ENCODE results near the gene GZF1.
A peak's percentile ranks its signal among the peaks of the same experiment; 100 is the strongest.

GZF1 gene

GRCh38 chr20:23361476-23362391 is at the start of gene GZF1:
GZF1 (plus strand) TSS chr20:23362182; CDS start chr20:23364384, 2,202 bp downstream.
- ATAC-seq (peak; percentile 85), DNase-seq (ENCODE audit: low spot score in 2 of 2) (peak; percentile 99)
- Mint-ChIP-seq H3K9me3 (no peaks in the 10 kb centered on the region), H3K36me3 (peaks cover 61% of the 10 kb centered on the region), H3K4me3 (peak within 1 kb of the TSS; percentile 89), H3K4me1 (peaks cover 51% of the 10 kb centered on the region), H3K27ac (peak within 1 kb of the TSS; percentile 93)

GRCh38 chr20:23313271-23313670 is 48.7 kb upstream of the GZF1 start:
- Mint-ChIP-seq H3K9me3 (no peaks in the 10 kb centered on the region), H3K27ac (no peak overlapping the region), H3K4me3 (no peak overlapping the region), H3K4me1 (no peaks in the 10 kb centered on the region), H3K36me3 (no peaks in the 10 kb centered on the region)
- ATAC-seq (no peak), DNase-seq (ENCODE audit: low spot score in 2 of 2) (no peak)

GRCh38 chr20:23314699-23315098 is 47.3 kb upstream of the GZF1 start:
- Mint-ChIP-seq H3K4me1 (no peaks in the 10 kb centered on the region), H3K36me3 (no peaks in the 10 kb centered on the region), H3K9me3 (no peaks in the 10 kb centered on the region), H3K4me3 (no peak overlapping the region), H3K27ac (no peak overlapping the region)
- DNase-seq (ENCODE audit: low spot score in 2 of 2): no peak
- ATAC-seq: no peak

- DNase-seq (ENCODE audit: low spot score in 2 of 2) (no peak), ATAC-seq (no peak)
- Mint-ChIP-seq H3K27ac (no peak overlapping the region), H3K4me3 (no peak overlapping the region), H3K4me1 (no peaks in the 10 kb centered on the region), H3K9me3 (no peaks in the 10 kb centered on the region), H3K36me3 (no peaks in the 10 kb centered on the region)
These were observed 46.9 kb upstream of the GZF1 start for GRCh38 chr20:23315099-23315498.

- no peaks in the 10 kb centered on the region for H3K36me3 Mint-ChIP-seq
- H3K9me3 Mint-ChIP-seq: no peaks in the 10 kb centered on the region
- no peak overlapping the region for H3K4me3 Mint-ChIP-seq
- no peak overlapping the region for H3K27ac Mint-ChIP-seq
- no peak for DNase-seq (ENCODE audit: low spot score in 2 of 2)
- no peaks in the 10 kb centered on the region for H3K4me1 Mint-ChIP-seq
- peak; percentile 13 for ATAC-seq
These were observed 45.4 kb upstream of the GZF1 start for GRCh38 chr20:23316626-23317025.

- no peak overlapping the region for H3K4me3 Mint-ChIP-seq
- H3K4me1 Mint-ChIP-seq: no peaks in the 10 kb centered on the region
- H3K27ac Mint-ChIP-seq: no peak overlapping the region
- H3K36me3 Mint-ChIP-seq: no peaks in the 10 kb centered on the region
- peak; percentile 16 for ATAC-seq
- H3K9me3 Mint-ChIP-seq: no peaks in the 10 kb centered on the region
- DNase-seq (ENCODE audit: low spot score in 2 of 2): no peak
These were observed 44.9 kb upstream of the GZF1 start for GRCh38 chr20:23317081-23317480.

- no peak for DNase-seq (ENCODE audit: low spot score in 2 of 2)
- no peaks in the 10 kb centered on the region for H3K9me3 Mint-ChIP-seq
- ATAC-seq: no peak
- no peaks in the 10 kb centered on the region for H3K4me1 Mint-ChIP-seq
- no peak overlapping the region for H3K4me3 Mint-ChIP-seq
- no peak overlapping the region for H3K27ac Mint-ChIP-seq
- H3K36me3 Mint-ChIP-seq: no peaks in the 10 kb centered on the region
These were observed 43.6 kb upstream of the GZF1 start for GRCh38 chr20:23318347-23318746.

GRCh38 chr20:23320317-23320716 is 41.7 kb upstream of the GZF1 start:
- DNase-seq (ENCODE audit: low spot score in 2 of 2) (no peak), ATAC-seq (no peak)
- Mint-ChIP-seq H3K27ac (no peak overlapping the region), H3K9me3 (no peaks in the 10 kb centered on the region), H3K4me3 (no peak overlapping the region), H3K36me3 (no peaks in the 10 kb centered on the region), H3K4me1 (no peaks in the 10 kb centered on the region)

GRCh38 chr20:23325107-23325506 is 36.9 kb upstream of the GZF1 start:
- H3K27ac Mint-ChIP-seq: no peak overlapping the region
- no peaks in the 10 kb centered on the region for H3K4me1 Mint-ChIP-seq
- ATAC-seq: no peak
- H3K4me3 Mint-ChIP-seq: no peak overlapping the region
- no peak for DNase-seq (ENCODE audit: low spot score in 2 of 2)
- H3K9me3 Mint-ChIP-seq: no peaks in the 10 kb centered on the region
- no peaks in the 10 kb centered on the region for H3K36me3 Mint-ChIP-seq

- no peak for ATAC-seq
- no peak overlapping the region for H3K27ac Mint-ChIP-seq
- H3K36me3 Mint-ChIP-seq: no peaks in the 10 kb centered on the region
- H3K4me3 Mint-ChIP-seq: no peak overlapping the region
- no peaks in the 10 kb centered on the region for H3K9me3 Mint-ChIP-seq
- no peaks in the 10 kb centered on the region for H3K4me1 Mint-ChIP-seq
- DNase-seq (ENCODE audit: low spot score in 2 of 2): no peak
These were observed 35.2 kb upstream of the GZF1 start for GRCh38 chr20:23326774-23327173.

- Mint-ChIP-seq H3K9me3 (no peaks in the 10 kb centered on the region), H3K4me3 (no peak overlapping the region), H3K4me1 (no peaks in the 10 kb centered on the region), H3K36me3 (no peaks in the 10 kb centered on the region), H3K27ac (no peak overlapping the region)
- DNase-seq (ENCODE audit: low spot score in 2 of 2) (no peak), ATAC-seq (no peak)
These were observed 34.2 kb upstream of the GZF1 start for GRCh38 chr20:23327617-23328333.

GRCh38 chr20:23331450-23332350 is 30.3 kb upstream of the GZF1 start:
- H3K4me3 Mint-ChIP-seq: no peak overlapping the region
- H3K9me3 Mint-ChIP-seq: no peaks in the 10 kb centered on the region
- H3K36me3 Mint-ChIP-seq: peaks cover 8% of the 10 kb centered on the region
- peaks cover 8% of the 10 kb centered on the region for H3K4me1 Mint-ChIP-seq
- no peak overlapping the region for H3K27ac Mint-ChIP-seq
- no peak for DNase-seq (ENCODE audit: low spot score in 2 of 2)
- no peak for ATAC-seq

GRCh38 chr20:23332467-23332866 is 29.5 kb upstream of the GZF1 start:
- ATAC-seq: no peak
- Mint-ChIP-seq H3K4me3 (no peak overlapping the region), H3K27ac (no peak overlapping the region), H3K9me3 (no peaks in the 10 kb centered on the region), H3K4me1 (peaks cover 8% of the 10 kb centered on the region), H3K36me3 (peaks cover 8% of the 10 kb centered on the region)
- no peak for DNase-seq (ENCODE audit: low spot score in 2 of 2)

- peaks cover 8% of the 10 kb centered on the region for H3K36me3 Mint-ChIP-seq
- DNase-seq (ENCODE audit: low spot score in 2 of 2) (no peak), ATAC-seq (no peak)
These were observed 27.9 kb upstream of the GZF1 start for GRCh38 chr20:23334111-23334510.

GRCh38 chr20:23335521-23335920 is 26.5 kb upstream of the GZF1 start:
- H3K36me3 Mint-ChIP-seq: peaks cover 8% of the 10 kb centered on the region
- no peaks in the 10 kb centered on the region for H3K9me3 Mint-ChIP-seq
- no peak for ATAC-seq
- no peak overlapping the region for H3K27ac Mint-ChIP-seq
- H3K4me3 Mint-ChIP-seq: no peak overlapping the region
- H3K4me1 Mint-ChIP-seq: peaks cover 8% of the 10 kb centered on the region
- no peak for DNase-seq (ENCODE audit: low spot score in 2 of 2)

More at GRCh38 chr20:23334111-23334510, 27.9 kb upstream of the GZF1 start:
- Mint-ChIP-seq H3K4me1 (peaks cover 8% of the 10 kb centered on the region), H3K9me3 (no peaks in the 10 kb centered on the region), H3K27ac (no peak overlapping the region), H3K4me3 (no peak overlapping the region)
